ENCODE data around the gene SMOC1.

Gene SMOC1

GRCh38 chr14:69959136-69959535 is 79.9 kb downstream of the SMOC1 start:
- TF ChIP-seq POLR2AphosphoS5 (IDR thresholded peaks at IDR 0.05; ENCODE audit: low read depth, low read length), result no peak
- no peak for TF ChIP-seq TAF1 (IDR thresholded peaks at IDR 0.05; ENCODE audit: low read depth, low read length)
- no peak for TF ChIP-seq POLR2A (IDR thresholded peaks at IDR 0.05; ENCODE audit: low read depth, low read length)
- TF ChIP-seq SPI1 (IDR thresholded peaks at IDR 0.05; ENCODE audit: low read depth, low read length), result no peak
- TF ChIP-seq PAX5 (IDR thresholded peaks at IDR 0.05; ENCODE audit: insufficient read depth, low read length, severe bottlenecking), result no peak
- TF ChIP-seq POU2F2 (IDR thresholded peaks at IDR 0.05; ENCODE audit: low read depth, low read length), result no peak
- DNase-seq (ENCODE audit: insufficient read length, low spot score) (no peak), FAIRE-seq (no peak)

GRCh38 chr14:69960296-69960695 is 81.1 kb downstream of the SMOC1 start:
- TF ChIP-seq POLR2AphosphoS5 (IDR thresholded peaks at IDR 0.05; ENCODE audit: low read depth, low read length), result no peak
- TF ChIP-seq POU2F2 (IDR thresholded peaks at IDR 0.05; ENCODE audit: low read depth, low read length), result no peak
- TF ChIP-seq SPI1 (IDR thresholded peaks at IDR 0.05; ENCODE audit: low read depth, low read length), result no peak
- TF ChIP-seq POLR2A (IDR thresholded peaks at IDR 0.05; ENCODE audit: low read depth, low read length), result no peak
- no peak for TF ChIP-seq TAF1 (IDR thresholded peaks at IDR 0.05; ENCODE audit: low read depth, low read length)
- no peak for TF ChIP-seq PAX5 (IDR thresholded peaks at IDR 0.05; ENCODE audit: insufficient read depth, low read length, severe bottlenecking)
- DNase-seq (ENCODE audit: insufficient read length, low spot score) (no peak), FAIRE-seq (no peak)

- TF ChIP-seq POLR2A (IDR thresholded peaks at IDR 0.05; ENCODE audit: low read depth, low read length), result no peak
- no peak for TF ChIP-seq PAX5 (IDR thresholded peaks at IDR 0.05; ENCODE audit: insufficient read depth, low read length, severe bottlenecking)
- TF ChIP-seq TAF1 (IDR thresholded peaks at IDR 0.05; ENCODE audit: low read depth, low read length), result no peak
- no peak for TF ChIP-seq POU2F2 (IDR thresholded peaks at IDR 0.05; ENCODE audit: low read depth, low read length)
- TF ChIP-seq POLR2AphosphoS5 (IDR thresholded peaks at IDR 0.05; ENCODE audit: low read depth, low read length), result no peak
- no peak for TF ChIP-seq SPI1 (IDR thresholded peaks at IDR 0.05; ENCODE audit: low read depth, low read length)
- no peak for DNase-seq (ENCODE audit: insufficient read length, low spot score)
- no peak for FAIRE-seq
These were observed 84.8 kb downstream of the SMOC1 start for GRCh38 chr14:69963966-69964365.

- FAIRE-seq, result no peak
- no peak for TF ChIP-seq SPI1 (IDR thresholded peaks at IDR 0.05; ENCODE audit: low read depth, low read length)
- TF ChIP-seq POU2F2 (IDR thresholded peaks at IDR 0.05; ENCODE audit: low read depth, low read length), result no peak
- TF ChIP-seq PAX5 (IDR thresholded peaks at IDR 0.05; ENCODE audit: insufficient read depth, low read length, severe bottlenecking), result no peak
- no peak for TF ChIP-seq POLR2A (IDR thresholded peaks at IDR 0.05; ENCODE audit: low read depth, low read length)
- no peak for TF ChIP-seq TAF1 (IDR thresholded peaks at IDR 0.05; ENCODE audit: low read depth, low read length)
- TF ChIP-seq POLR2AphosphoS5 (IDR thresholded peaks at IDR 0.05; ENCODE audit: low read depth, low read length), result no peak
- no peak for DNase-seq (ENCODE audit: insufficient read length, low spot score)
These were observed 85.6 kb downstream of the SMOC1 start for GRCh38 chr14:69964841-69965240.

GRCh38 chr14:69968132-69968531 is 88.9 kb downstream of the SMOC1 start:
- TF ChIP-seq POLR2AphosphoS5 (IDR thresholded peaks at IDR 0.05; ENCODE audit: low read depth, low read length) (no peak), TAF1 (IDR thresholded peaks at IDR 0.05; ENCODE audit: low read depth, low read length) (no peak), SPI1 (IDR thresholded peaks at IDR 0.05; ENCODE audit: low read depth, low read length) (no peak), POU2F2 (IDR thresholded peaks at IDR 0.05; ENCODE audit: low read depth, low read length) (no peak), POLR2A (IDR thresholded peaks at IDR 0.05; ENCODE audit: low read depth, low read length) (no peak), PAX5 (IDR thresholded peaks at IDR 0.05; ENCODE audit: insufficient read depth, low read length, severe bottlenecking) (no peak)
- FAIRE-seq, result no peak
- DNase-seq (ENCODE audit: insufficient read length, low spot score), result no peak

- DNase-seq (ENCODE audit: insufficient read length, low spot score) (no peak), FAIRE-seq (no peak)
- no peak for TF ChIP-seq POLR2A (IDR thresholded peaks at IDR 0.05; ENCODE audit: low read depth, low read length)
These were observed 89.5 kb downstream of the SMOC1 start for GRCh38 chr14:69968681-69969080.

- FAIRE-seq, result no peak
- DNase-seq (ENCODE audit: insufficient read length, low spot score), result no peak
These were observed 93.5 kb downstream of the SMOC1 start for GRCh38 chr14:69972755-69973154.

GRCh38 chr14:69973846-69974245 is 94.6 kb downstream of the SMOC1 start:
- no peak for TF ChIP-seq POLR2A (IDR thresholded peaks at IDR 0.05; ENCODE audit: low read depth, low read length)
- no peak for TF ChIP-seq TAF1 (IDR thresholded peaks at IDR 0.05; ENCODE audit: low read depth, low read length)
- no peak for TF ChIP-seq POU2F2 (IDR thresholded peaks at IDR 0.05; ENCODE audit: low read depth, low read length)
- no peak for TF ChIP-seq SPI1 (IDR thresholded peaks at IDR 0.05; ENCODE audit: low read depth, low read length)
- TF ChIP-seq POLR2AphosphoS5 (IDR thresholded peaks at IDR 0.05; ENCODE audit: low read depth, low read length), result no peak
- TF ChIP-seq PAX5 (IDR thresholded peaks at IDR 0.05; ENCODE audit: insufficient read depth, low read length, severe bottlenecking), result no peak
- FAIRE-seq, result no peak
- no peak for DNase-seq (ENCODE audit: insufficient read length, low spot score)

More at GRCh38 chr14:69972755-69973154, 93.5 kb downstream of the SMOC1 start:
- TF ChIP-seq POLR2AphosphoS5 (IDR thresholded peaks at IDR 0.05; ENCODE audit: low read depth, low read length) (no peak), PAX5 (IDR thresholded peaks at IDR 0.05; ENCODE audit: insufficient read depth, low read length, severe bottlenecking) (no peak), TAF1 (IDR thresholded peaks at IDR 0.05; ENCODE audit: low read depth, low read length) (no peak), POU2F2 (IDR thresholded peaks at IDR 0.05; ENCODE audit: low read depth, low read length) (no peak), SPI1 (IDR thresholded peaks at IDR 0.05; ENCODE audit: low read depth, low read length) (no peak), POLR2A (IDR thresholded peaks at IDR 0.05; ENCODE audit: low read depth, low read length) (no peak)

GRCh38 chr14:69979882-69980281 is 100.7 kb downstream of the SMOC1 start:
- DNase-seq (ENCODE audit: insufficient read length, low spot score) (no peak), FAIRE-seq (no peak)
- TF ChIP-seq PAX5 (IDR thresholded peaks at IDR 0.05; ENCODE audit: insufficient read depth, low read length, severe bottlenecking), result no peak
- TF ChIP-seq SPI1 (IDR thresholded peaks at IDR 0.05; ENCODE audit: low read depth, low read length), result no peak
- TF ChIP-seq TAF1 (IDR thresholded peaks at IDR 0.05; ENCODE audit: low read depth, low read length), result no peak
